NCI-H446 treated with DMSO at 0.1 percent for 48 hours (cell line): ENCODE results near the gene TRIM22.
"Not testable (repeated sequence)": the region's sequence is repeated elsewhere in the genome, so short reads cannot be mapped to it uniquely, and the experiment has no call there.

Experiments used
- DNase-seq: peaks from one replicate; lab custom pipeline; 2025; lab: John Stamatoyannopoulos, UW

Gene TRIM22

DNA sequence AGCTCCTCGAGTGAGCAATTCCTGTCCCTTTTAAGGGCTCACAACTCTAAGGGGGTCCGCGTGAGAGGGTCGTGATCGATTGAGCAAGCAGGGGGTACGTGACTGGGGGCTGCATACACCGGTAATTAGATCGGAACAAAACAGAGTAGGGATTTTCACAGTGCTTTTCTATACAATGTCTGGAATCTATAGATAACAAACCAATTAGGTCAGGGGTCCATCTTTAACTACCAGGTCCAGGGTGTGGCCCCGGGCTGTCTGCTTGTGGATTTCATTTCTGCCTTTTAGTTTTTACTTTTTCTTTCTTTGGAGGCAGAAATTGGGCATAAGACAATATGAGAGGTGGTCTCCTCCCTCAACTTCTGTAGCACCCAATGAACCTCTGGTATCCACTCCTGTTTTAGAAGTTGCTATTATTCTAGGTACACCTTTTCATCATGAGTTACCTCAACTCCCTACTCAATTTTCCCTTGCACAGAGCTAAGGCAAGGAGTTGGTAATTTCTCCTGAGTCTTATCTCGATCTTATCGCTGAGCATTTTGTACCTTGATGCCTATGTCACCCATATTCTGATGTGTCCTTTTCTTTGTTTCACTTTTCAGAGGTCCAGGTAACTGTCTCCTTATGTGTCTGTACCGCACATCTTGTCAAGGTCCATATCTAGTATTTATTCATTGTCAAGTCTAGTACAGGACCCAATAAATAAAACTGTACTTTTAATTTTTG lies 1.8 kb downstream of the TRIM22 start:
- not testable (repeated sequence) for DNase-seq

DNA sequence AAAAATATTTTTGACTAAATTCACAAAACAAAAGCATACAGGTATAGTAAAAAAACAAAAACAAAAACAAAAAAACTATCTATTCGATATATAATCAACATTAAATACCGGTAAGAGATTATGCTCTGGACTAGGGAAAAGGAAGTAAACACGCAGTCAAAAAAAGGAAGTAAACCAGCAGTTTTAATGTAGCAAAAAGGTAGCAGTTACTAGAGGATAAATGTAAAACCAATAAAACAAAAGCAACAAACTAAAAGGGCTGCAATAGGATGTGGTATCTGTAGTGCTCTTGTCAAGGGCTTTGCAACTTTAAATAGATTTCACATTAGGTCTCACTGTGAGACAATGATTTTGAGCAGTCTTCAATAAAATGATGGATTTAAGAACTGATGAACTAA lies 2.4 kb downstream of the TRIM22 start:
- DNase-seq = no peak

DNA sequence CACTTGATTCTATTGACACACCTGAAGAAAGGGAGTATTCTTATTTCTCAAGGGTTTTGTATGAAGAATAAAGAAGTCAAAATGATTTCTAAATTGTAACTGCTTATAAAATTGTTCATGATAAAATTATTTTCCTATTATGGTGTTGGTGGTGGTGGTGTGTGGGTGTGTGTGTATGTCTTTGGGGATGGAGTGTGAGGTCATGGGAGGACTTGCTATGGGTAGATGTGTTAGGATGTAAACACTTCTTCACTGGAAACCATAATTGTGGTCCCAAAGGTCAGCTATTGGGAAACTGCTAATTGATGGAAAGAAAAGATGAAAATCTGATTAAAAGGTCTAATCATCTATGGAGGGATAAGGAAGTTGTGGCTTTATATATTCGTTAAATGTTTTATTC lies 5.1 kb downstream of the TRIM22 start:
- DNase-seq = no peak

DNA sequence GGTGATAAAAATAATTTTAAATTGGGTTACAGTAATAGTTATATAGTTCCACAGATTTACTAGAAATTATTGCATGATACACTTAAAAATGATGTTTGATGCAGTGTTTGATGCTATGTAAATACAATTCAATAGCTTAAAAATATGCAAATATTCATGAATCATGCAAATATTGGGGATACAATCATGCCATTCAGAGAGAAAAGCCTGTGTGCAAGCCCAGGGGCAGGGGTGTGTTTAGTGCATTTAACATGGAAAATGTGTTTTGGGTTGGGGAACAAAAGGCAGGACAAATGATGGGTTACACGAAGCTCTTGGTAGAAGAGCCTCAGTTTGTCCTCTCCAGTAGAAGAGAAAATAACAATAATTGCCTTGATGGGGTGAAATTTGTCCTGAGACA lies 6.0 kb downstream of the TRIM22 start:
- no peak for DNase-seq

DNA sequence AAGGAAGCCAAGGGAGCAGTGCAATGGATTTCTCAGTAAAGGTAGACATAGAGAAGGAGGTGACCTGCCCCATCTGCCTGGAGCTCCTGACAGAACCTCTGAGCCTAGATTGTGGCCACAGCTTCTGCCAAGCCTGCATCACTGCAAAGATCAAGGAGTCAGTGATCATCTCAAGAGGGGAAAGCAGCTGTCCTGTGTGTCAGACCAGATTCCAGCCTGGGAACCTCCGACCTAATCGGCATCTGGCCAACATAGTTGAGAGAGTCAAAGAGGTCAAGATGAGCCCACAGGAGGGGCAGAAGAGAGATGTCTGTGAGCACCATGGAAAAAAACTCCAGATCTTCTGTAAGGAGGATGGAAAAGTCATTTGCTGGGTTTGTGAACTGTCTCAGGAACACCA lies 6.6 kb downstream of the TRIM22 start:
- DNase-seq = no peak

DNA sequence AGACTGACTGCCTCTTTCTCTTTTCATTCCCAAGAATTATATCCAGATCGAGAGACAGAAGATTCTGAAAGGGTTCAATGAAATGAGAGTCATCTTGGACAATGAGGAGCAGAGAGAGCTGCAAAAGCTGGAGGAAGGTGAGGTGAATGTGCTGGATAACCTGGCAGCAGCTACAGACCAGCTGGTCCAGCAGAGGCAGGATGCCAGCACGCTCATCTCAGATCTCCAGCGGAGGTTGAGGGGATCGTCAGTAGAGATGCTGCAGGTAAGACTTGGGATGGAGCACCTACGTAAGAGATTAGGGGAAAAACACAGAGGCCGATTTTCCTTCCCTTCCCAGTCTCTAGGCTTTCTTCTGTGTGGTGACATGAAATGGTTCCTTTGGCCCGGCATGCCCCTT lies 8.7 kb downstream of the TRIM22 start:
- no peak for DNase-seq

DNA sequence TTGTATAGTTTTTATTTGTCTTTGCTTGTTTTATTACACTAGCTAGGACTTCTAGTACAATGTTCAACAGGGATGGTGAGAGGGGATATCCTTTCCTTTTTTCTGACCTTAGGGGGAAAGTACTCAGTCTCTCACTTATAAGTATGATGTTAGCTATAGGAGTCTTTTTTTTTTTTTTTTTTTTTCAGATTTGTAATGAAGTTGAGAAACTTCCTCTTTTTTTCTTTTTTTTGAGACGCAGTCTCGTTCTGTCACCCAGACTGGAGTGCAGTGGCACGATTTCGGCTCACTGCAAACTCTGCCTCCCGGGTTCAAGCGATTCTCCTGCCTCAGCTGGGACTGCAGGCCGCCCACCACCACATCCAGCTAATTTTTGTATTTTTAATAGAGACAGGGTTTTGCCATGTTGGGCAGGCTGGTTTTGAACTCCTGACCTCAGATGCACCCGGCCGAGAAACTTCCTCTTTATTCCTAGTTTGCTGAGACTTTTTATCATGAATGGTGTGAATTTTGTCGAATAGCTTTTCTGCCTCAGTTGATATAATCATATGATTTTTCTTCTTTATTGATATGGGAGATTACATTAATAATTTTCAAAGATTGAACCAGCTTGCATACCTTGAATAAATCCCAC lies 10.9 kb downstream of the TRIM22 start:
- DNase-seq = no peak

DNA sequence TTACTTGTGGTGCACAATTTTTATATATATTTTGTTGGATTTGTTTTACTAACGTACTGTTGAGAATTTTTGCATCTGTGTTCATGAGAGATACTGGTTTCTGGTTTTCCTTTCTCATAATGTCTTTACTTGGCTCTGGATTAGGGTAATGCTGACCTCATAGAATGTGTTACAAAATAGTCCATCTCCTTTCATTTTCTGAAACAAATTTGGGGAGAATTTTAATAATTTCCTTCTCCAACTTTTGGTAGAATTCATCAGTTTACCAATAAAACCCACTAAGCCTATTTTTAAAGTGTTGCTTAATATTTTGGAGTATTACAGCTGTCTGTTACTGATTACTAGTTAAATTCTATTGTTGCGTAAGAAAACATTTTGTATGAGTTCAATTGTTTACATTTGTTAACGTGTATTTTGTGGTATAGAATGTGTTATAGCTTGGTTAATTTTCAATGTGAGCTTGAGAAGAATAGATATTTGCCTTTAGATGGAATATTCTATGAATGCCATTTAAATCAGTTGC lies 11.5 kb downstream of the TRIM22 start:
- DNase-seq = no peak

DNA sequence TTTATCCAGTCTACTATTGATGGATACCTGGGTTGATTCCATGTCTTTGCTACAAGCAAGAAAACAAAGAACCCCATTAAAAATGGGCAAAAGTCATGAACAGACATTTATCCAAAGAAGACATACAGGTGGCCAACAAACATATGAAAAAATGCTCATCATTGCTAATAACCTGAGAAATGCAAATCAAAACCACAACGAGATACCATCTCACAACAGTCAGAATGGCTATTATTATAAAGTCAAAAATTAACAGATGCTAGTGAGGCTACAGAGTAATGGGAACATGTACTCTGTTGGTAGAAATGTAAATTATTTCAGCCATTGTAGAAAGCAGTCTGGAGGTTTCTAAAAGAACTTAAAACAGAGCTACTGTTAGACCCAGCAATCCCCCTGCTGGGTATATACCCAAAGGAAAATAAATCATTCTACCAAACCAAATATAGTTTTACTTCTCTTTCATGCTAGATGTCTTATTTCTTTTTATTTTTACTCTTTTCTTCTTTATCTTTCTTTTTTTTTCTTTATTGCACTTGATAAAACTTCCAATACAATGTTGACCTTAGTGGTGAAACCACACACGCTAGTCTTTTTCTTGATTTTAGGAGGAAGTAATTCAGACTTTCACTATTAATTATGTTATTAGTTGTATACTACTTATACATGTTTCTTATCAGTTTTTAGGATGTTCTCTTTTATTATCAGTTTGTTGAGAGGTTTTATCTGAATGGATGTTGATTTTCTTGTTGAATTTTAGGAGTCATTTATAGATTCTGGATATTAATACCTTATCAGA lies 14.3 kb downstream of the TRIM22 start:
- no peak for DNase-seq

DNA sequence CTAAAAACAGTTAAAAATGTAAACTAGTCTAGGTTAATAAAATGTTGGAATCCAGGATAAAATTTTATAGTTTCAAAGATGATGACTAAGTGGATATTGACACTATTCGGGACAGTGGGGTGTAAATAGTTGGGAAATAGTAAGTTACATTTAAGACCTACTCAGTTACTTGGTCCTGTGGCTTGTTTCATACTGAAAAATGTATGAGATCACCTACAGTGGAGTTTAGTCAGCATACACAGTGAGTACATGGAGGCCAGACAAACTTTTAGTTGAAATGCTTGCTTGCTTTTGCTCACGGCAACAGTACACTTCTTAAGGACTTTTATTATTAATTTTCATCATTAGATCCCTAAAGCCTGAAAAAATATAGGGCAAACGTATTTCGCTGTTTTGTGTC lies 16.1 kb downstream of the TRIM22 start:
- DNase-seq = no peak

DNA sequence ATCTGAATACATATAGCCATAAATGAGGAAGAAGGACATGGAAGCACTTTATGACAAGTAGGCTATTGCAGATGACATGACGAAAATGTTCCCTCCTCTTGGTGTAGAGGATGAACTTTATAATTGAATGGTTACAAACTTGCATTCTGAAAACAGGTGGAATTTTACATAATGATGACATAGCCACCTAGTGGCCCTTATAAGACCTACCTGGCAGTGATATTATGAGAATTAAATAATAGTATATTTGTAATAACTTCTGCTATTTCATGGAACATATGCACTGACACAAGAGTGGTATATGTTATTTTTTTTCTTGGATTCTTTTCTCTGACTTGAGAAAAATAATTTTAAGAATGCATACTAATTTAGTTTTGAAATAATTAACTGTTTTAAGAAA lies 22.9 kb downstream of the TRIM22 start:
- DNase-seq = no peak

DNA sequence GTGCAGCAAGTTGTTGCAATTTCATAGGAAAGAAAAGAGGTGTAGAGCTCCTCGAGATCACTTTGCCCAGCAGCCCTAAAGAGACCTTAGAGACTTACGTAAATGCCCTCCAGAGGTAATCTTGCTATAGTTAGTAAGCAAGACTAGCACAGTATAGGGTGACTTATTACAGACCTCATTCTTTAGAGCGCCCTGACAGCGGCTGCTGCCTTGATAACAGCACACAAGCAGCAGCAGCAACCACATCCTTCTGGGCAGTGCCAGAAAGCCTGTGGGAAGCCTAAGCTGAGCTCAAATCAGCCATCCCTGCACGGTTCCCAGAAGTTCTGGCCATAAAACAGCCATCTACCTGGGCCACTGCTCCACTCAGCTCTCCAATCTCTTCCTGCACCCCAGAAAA lies 24.1 kb downstream of the TRIM22 start:
- DNase-seq = no peak

DNA sequence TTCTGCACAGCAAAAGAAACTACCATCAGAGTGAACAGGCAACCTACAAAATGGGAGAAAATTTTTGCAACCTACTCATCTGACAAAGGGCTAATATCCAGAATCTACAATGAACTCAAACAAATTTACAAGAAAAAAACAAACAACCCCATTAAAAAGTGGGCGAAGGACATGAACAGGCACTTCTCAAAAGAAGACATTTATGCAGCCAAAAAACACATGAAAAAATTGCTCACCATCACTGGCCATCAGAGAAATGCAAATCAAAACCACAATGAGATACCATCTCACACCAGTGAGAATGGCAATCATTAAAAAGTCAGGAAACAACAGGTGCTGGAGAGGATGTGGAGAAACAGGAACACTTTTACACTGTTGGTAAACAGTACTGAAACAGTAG lies 26.9 kb downstream of the TRIM22 start:
- not testable (repeated sequence) for DNase-seq

DNA sequence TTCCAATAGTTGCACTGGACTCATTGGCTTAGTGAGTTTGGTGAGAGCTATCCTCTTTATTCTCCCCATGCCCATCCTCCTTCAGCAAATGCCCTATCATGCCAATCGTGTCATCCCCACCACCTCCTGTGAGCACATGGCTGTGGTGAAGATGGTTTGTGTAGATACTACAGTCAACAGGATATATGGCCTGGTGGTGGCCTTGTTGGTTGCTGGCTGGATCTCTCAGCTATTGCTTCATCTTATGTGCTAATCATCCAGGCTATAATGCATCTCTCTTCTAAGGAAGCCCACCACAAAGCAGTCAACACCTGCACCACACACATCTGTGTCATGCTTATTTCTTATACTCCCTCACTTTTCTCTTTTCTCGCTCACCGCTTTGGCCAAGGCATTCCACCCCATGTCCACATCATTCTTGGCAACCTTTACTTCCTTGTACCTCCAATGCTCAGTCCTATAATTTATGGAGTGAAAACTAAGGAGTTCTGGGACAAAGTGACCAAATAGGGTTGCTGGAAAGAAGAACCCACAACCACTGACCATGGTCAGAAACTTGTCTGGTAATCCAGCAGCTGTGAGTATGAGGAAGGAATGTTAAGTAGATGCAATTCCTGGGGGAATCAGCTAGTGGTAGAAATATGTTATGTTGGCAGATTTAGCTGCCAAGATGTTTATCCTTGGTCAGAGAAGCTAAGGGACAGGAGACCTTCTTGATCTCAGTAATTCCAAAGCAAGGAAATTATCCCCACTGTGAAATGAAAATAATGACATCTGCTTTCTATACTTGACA lies 30.3 kb downstream of the TRIM22 start:
- DNase-seq = no peak

DNA sequence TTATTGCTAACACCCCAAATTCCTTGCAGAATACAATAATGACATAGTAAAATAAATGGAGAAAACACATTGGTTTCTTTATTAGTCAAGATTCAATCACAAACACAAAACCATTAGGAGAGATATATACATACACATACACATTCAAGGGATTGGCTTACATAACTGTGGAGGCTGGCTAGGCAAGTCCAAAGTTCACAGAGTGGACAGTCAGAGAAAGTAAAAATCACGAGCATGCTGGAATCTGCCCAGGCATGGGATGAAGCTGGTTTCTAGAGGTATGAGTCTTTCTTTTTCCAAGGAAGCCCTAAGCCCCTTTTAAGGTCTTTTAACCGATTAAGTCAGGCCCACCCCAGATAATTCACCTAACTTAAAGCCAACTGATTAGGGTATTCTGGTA lies 33.0 kb downstream of the TRIM22 start:
- DNase-seq = no peak

DNA sequence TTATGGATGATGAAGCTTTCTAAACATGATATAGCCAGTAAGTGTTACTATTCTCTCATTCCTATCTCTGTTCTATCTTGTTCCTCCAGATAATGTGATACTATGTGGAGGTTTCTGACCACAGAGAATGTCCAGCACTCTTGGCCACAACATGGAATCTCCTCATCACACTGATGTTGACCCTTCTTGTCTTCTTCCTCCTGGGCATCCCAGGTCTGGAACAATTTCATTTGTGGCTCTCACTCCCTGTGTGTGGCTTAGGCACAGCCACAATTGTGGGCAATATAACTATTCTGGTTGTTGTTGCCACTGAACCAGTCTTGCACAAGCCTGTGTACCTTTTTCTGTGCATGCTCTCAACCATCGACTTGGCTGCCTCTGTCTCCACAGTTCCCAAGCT lies 36.8 kb downstream of the TRIM22 start:
- no peak for DNase-seq

DNA sequence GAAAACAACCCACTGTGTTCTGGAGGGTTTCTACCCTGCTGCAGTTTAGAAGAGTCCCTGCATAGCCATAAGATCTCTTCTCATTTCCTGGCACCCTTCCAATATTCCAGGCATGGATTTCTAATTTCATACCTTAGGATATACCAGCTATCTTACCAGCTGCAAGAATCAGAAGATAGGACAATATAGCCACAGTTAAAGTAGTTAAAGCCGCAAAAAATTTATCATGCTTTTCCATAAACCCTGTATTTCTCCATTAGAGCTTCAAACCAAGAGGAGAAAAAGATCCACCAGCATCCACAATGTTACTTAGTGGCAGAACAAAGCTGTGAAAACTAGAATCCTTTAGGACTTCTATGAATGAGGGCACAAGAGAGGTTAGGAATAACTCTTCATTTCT lies 38.1 kb downstream of the TRIM22 start:
- no peak for DNase-seq

DNA sequence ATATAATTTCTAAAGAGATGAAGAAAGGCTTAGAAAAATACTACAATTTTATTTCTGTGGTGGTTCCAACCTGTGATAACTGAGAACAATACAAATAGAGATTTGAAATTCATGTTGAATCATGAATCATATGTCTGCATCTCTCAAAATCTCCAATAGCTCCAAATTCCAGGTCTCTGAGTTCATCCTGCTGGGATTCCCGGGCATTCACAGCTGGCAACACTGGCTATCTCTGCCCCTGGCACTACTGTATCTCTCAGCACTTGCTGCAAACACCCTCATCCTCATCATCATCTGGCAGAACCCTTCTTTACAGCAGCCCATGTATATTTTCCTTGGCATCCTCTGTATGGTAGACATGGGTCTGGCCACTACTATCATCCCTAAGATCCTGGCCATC lies 46.8 kb downstream of the TRIM22 start, which contains the start of gene OR56B1:
TSS of gene OR56B1 (plus strand) at position 53 of the 400 bp plus-strand sequence. CDS start at position 122, 69 bp downstream.
- no peak for DNase-seq

DNA sequence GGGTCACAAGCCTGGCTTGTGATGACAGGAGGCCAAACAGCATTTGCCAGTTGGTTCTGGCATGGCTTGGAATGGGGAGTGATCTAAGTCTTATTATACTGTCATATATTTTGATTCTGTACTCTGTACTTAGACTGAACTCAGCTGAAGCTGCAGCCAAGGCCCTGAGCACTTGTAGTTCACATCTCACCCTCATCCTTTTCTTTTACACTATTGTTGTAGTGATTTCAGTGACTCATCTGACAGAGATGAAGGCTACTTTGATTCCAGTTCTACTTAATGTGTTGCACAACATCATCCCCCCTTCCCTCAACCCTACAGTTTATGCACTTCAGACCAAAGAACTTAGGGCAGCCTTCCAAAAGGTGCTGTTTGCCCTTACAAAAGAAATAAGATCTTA lies 47.5 kb downstream of the TRIM22 start:
- no peak for DNase-seq

DNA sequence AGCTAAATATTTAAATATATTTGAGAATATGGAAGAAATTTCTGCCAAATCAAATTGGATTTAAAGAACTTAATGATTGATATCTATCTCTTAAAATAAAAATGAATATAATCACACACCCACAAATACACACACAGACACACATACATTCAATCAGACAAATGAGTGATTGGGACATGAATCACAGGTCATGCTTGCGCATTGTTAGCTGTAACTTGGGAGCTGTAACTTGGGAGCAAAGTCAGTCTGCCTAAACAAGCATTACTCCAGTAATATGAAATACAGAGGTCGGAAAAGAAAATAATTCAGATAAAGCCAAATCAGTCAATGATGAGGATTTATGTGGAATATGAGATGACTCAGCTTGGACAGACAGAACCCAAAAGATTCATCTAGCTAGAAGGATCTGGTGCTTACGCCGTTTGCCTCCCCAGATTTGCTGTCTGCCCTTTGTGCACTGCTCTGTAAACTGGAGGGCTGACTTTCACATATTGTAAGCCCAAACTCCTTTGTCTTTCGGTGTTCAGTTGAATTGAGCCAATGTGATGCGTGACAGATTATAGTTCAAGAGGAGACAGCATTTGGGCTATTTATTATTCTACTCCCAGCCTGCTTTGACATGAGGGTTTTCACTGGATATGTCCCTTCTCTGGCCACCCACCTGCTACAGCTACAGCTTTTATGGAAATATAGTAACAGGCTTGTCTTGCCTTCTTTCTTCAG lies 48.2 kb downstream of the TRIM22 start:
- no peak for DNase-seq

DNA sequence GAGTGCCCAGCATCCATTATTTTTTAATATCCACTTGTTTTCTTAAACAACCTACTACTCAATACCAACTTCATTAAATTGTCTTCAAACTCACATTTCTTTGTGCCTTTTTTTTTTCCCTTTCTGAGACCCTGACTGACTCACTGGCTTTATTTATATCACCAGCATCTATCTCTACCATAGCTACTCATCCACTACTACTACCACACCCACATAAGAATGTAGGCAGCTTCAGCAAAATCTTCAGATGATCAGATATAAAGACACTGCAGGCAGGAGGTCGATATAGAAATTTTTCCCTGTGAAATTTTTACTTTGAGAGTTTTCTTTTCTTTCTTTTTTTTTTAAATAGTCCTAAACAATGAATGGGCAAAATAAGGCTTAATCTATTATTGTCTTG lies 48.8 kb downstream of the TRIM22 start:
- no peak for DNase-seq
